ENCODE results near the gene CPT1C.

CPT1C gene

GRCh38 chr19:49690656-49691242, at the start of gene CPT1C:
Gene CPT1C (plus strand): TSS chr19:49691116. CDS start chr19:49692253, 1,137 bp downstream.
- H3K4me3 ChIP-seq (ENCODE audit: low read depth, low read length), result peak within 1 kb of the TSS; percentile 59

DNA sequence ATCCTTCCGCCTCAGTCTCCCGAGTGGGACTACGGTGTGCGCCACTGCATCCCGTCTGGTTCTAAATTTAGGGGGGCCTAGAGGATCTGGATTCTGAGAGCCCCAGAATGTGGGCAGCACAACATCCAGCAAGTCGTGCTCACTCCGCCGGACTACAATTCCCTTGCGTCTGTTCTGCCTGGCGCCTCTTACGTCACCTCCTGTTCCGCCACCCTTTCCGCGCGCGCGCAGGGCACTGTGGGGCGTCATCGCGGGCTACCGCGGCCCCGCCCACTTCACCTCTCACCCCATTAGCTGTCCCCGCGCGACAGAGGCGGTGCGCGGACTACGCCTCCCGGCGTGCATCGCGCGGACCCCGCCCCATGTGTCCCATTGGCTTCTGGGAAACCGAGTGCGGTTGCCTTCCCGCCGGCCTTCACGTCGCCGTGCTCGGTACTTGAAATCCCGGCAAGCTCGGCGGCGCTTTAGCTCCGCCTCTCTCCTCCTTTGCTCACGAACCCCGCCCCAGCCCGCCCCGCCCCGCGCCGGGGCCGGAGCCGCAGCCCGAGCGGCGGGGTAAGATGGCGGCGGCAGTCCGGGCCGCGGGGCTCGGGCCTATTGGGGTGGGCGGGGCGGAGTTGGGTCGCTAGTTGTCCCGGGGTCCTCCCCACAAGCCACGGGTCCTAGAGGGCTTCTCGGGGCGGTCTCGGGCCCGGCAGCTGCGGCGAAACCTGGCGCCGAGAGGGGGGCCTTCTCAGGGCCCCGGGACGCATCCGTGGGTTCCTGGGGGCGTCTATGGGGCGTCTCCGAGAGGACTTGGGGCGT, 49.0 kb upstream of the CPT1C start, which contains the start of gene SCAF1:
Gene SCAF1, plus strand, starts transcription at position 522 of the 804 bp plus-strand sequence. CDS start 2,818 bp downstream, outside the sequence.
- H3K4me3 ChIP-seq (ENCODE audit: low read depth, low read length), result peak within 1 kb of the TSS; percentile 94

GRCh38 chr19:49642492-49643035, 48.4 kb upstream of the CPT1C start:
- H3K4me3 ChIP-seq (ENCODE audit: low read depth, low read length), result peak overlapping the region; percentile 94

DNA sequence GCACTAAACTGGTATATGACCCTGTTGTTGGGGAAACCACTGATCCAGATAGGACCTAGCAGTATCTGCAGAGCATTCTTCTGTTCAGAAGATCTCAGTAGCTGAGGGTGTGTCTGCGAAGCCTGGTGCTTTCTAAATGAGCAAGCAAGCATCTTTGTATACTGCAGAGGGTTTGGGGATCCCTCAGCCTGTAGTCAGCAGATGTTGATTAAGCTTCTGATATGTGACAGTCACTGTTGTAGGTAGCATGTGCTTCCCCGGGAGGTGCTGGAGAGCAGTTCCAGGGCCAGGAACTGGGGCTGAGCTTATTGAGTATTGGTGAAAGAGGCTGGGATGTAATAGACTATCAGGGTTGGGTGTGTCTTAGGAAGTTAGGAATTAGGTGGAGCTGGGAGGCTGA, 47.5 kb upstream of the CPT1C start:
- no peak overlapping the region for H3K4me3 ChIP-seq (ENCODE audit: low read depth, low read length)

DNA sequence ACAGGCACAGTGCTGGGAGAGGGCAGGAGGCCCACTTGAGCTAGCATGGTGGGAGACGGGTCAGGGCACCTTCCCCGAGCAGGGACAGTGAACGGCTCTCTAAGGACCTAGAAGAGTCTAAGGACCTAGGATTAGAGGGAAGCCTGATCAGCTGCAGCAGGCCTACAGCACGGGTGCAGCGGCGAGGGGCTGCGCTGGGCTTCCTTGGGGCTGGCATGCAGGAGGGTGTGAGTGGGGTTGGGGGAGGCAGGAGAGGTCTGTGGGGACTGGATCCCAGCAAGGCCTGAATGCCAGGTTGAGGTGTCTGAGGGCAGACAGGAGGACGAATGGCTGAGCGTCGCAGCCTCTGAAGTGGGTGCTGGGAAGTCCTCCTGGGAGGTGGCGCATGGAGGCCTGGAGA, 45.3 kb upstream of the CPT1C start:
- no peak overlapping the region for H3K4me3 ChIP-seq (ENCODE audit: low read depth, low read length)

DNA sequence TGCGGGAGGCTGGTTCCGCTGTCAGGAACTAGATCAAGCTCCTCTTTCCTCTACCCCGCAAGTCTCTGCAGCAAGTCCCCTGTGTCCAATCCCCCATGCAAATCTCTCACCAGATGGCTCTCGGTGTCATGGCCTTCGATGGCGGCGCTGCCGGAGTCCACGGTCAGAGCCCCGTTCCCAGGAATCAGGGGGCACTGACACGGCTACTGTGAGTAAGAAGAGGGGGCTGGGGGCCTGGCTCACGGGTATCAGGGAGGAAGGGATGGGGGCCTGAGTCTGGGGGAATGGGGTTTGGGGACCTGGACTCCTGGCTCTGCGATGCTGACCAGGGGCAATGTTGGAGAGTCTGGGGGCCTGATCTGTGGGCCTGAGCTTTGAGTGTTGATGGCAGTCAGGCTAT, 44.9 kb upstream of the CPT1C start:
- H3K4me3 ChIP-seq (ENCODE audit: low read depth, low read length), result no peak overlapping the region

DNA sequence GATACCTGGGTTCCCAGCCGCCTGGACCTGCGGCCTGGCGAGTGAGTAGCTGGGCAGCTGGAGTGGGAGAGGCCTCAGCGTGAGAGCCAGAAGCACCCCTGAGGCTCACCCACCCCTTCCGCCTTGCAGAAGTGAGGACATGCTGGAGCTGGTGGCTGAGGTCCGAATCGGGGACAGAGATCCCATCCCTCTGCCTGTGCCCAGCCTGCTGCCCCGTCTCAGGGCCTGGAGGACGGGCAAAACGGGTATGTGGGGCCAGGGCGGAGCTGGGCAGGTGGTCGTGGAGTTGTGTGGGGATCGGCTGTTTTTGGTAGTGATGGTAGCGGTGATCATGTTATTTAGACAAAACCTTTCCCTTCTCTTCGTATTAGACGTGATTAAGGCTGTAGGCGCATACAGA, 44.3 kb upstream of the CPT1C start:
- no peak overlapping the region for H3K4me3 ChIP-seq (ENCODE audit: low read depth, low read length)

DNA sequence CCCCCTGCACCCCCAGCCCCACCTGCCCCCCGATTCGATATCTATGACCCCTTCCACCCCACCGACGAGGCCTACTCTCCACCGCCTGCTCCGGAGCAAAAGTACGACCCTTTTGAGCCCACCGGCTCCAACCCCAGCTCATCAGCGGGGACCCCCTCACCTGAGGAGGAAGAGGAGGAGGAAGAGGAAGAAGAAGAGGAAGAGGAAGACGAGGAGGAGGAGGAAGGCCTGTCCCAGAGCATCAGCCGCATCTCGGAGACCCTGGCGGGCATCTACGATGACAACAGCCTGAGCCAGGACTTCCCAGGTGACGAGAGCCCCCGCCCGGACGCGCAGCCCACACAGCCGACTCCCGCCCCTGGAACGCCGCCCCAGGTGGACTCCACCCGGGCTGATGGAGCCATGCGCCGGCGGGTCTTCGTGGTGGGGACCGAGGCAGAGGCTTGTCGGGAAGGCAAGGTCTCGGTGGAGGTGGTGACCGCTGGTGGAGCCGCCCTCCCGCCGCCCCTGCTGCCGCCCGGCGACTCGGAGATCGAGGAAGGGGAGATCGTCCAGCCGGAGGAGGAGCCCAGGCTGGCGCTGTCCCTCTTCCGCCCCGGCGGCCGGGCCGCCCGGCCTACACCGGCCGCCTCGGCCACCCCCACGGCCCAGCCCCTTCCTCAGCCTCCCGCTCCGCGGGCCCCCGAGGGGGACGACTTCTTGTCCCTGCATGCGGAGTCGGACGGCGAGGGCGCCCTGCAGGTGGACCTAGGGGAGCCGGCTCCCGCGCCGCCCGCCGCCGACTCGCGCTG, 39.7 kb upstream of the CPT1C start:
- no peak overlapping the region for H3K4me3 ChIP-seq (ENCODE audit: low read depth, low read length)

- H3K4me3 ChIP-seq (ENCODE audit: low read depth, low read length), result no peak overlapping the region
These were observed 38.9 kb upstream of the CPT1C start for GRCh38 chr19:49651820-49652550.

GRCh38 chr19:49652551-49653465, 38.1 kb upstream of the CPT1C start:
- no peak overlapping the region for H3K4me3 ChIP-seq (ENCODE audit: low read depth, low read length)

- no peak overlapping the region for H3K4me3 ChIP-seq (ENCODE audit: low read depth, low read length)
These were observed 37.5 kb upstream of the CPT1C start for GRCh38 chr19:49653466-49653806.

DNA sequence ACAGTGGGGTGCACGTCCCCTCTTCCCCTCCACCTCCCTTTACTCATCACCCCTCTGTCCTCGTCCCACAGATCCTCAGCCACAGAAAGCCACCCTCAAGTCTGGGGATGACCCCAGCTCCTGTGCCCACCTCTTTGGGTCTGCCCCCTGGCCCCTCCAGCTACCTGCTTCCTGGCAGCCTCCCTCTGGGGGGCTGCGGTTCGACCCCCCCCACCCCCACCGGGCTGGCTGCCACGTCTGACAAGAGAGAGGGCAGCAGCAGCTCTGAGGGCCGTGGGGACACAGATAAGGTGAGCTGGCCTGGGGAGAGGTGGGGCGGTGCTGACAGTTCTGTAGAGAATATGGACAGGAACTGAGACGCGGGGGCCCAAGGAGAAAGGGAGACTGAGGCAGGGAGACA, 36.3 kb upstream of the CPT1C start:
- no peak overlapping the region for H3K4me3 ChIP-seq (ENCODE audit: low read depth, low read length)

DNA sequence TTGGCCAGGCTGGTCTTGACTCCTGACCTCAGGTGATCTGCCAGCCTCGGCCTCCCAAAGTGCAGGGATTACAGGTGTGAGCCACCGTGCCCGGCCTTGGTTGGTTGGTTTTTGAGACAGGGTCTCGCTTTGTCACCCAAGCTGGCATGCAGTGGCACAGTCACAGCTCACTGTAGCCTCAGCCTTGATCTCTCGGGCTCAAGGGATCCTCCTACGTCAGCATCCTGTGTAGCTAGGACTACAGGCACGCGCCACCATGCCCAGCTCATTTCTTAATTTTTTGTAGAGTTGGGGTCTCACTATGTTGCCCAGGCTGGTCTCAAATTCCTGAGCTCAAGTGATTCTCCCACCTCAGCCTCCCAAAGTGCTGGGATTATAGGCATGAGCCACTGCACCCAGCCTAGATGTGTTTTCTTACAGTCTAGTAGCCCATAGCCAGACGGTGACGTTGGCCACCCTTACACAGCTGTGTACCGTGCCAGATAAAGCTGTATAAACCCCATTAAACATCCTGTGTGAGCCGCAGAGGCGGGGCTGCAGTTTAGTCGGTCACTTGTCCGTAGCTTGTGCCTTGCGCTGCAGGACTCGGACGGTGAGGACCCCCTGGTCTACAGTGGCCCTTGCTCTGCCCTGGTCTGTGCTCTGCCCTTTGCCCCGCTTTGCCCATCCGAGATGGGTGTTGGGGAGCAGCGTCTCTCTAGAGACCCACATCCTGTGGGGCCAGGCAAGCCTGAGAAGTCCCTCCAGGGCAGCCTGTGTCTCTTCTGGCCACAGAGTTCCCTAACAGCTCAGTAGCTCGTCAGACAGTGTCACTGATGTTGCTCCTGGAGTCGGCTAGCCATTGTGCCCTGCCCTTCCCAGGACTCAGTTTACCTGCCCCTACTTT, 35.1 kb upstream of the CPT1C start:
- no peak overlapping the region for H3K4me3 ChIP-seq (ENCODE audit: low read depth, low read length)

- no peak overlapping the region for H3K4me3 ChIP-seq (ENCODE audit: low read depth, low read length)
These were observed 34.3 kb upstream of the CPT1C start for GRCh38 chr19:49656456-49657109.

GRCh38 chr19:49657493-49658138, 33.3 kb upstream of the CPT1C start:
- no peak overlapping the region for H3K4me3 ChIP-seq (ENCODE audit: low read depth, low read length)

DNA sequence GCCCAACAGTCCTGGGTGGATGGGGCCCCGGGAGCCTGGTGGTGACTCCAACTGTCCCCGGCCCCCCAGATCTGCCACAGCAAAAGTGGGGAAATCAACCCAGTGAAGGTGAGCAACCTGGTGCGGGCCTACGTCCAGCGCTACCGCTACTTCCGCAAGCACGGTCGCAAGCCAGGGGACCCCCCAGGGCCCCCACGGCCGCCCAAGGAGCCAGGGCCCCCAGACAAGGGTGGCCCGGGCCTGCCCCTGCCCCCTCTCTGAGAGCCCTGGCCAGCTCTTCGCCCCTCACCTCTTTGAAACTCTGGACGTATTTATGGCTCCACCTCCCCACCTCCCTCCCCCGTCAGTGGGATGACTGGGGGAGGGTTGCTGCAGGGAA, 32.8 kb upstream of the CPT1C start:
- H3K4me3 ChIP-seq (ENCODE audit: low read depth, low read length), result no peak overlapping the region

DNA sequence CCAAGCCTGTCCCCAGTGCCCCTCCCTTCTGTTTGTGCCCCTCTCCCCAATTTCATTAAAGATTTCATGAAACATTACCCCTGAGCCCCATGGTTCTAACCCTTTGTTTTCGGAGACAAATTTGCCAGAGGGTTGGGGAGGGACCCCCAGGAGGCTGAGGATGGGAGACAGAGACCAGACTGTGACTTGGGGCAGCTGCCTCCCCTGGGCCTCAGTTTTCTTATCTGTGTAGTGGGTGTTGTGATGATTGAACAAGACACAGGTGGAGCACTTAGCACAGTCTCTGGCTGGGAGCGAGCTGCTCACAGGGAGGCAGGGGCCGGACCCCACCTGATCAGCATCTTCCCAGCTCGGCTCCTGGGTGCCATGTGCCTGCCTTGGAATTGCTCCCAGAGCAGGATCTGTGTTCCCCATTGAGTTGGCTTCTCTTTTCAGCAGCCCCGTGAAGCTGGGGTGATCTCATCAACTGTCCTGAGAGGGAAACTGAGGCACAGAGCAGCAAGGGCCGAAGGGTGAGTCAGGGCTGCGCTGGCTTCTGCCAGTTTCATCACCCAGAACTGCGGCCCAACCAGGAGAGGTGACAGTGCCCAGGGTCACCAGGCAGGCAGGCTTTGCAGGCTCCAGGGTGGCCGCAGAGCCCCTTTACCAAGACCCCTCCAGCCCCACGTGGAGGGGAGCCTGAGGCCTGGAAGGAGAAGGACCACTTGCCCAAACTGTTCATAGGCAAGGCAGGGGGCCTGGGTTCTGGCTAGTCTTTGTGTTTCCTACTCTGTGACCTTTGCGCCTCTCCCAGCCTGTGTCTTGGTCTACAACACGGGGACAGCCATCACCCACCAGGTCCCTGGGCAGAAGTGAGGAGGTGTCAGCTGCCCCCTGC, 32.1 kb upstream of the CPT1C start:
- H3K4me3 ChIP-seq (ENCODE audit: low read depth, low read length), result no peak overlapping the region

All from iPS-11a (cell line).